Body of pancreas (tissue), 4 donors: Measurements from ENCODE around the gene GANAB.

Experiments used
- CTCF ChIP-seq, 7 experiments: fragments of 450-650 bp in 4 of 7; fragments of 200-600 bp in 3 of 7; sonication (generic) in 3 of 7; IDR thresholded peaks; one replicate each; pipeline ENCODE4 v1.5.1; 2016 to 2019; ENCODE audit warnings: antibody characterized with exemption in 7 of 7
- POLR2A ChIP-seq, 3 donors: fragments of 450-650 bp; IDR thresholded peaks; one replicate each; pipeline ENCODE4 v1.6.1; 2016; ENCODE audit warnings: antibody characterized with exemption in 3 of 3, mild to moderate bottlenecking in 2 of 3

DNA sequence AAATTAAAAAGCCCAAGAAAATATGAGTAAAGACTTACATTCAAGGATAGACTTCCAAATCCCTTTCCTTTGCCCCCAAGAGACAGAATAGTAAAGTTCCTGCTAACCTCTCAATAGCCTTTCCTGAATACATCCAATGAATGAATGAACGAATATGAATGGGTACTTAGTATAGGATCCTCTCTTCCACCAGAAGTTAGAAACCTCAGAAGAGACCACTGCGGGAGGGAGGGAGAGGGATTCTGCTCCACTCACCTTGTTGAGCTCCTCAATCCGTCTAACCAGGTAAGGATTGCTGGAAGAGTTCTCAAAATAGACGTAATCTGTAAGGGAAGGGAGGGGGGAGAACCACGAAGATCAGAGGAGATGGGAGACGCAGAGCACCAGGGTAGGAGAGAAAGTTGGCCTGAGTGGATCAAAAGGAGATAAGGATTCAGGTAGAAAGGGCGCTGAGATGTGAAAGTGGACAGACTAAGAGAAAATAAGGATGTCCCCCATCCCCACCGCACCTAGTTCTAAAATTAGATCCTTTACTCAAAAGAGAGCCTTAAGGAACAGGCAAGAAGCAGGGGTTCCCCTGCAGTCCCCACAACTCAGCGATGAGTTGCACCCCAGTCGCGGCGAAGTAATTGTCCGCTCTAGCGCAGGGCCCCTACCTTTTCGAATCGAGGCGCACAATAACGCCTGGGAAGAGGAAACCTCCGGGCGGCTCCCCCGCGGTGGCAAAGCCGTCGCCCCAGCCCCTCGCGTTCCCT lies 45.9 kb downstream of the GANAB start:
- no peak for TF ChIP-seq POLR2A (IDR thresholded peaks at IDR 0.05)
- no peak for TF ChIP-seq CTCF (IDR thresholded peaks at IDR 0.05)
